SH-SY5Y (cell line): ENCODE data around the gene GRIK3.

Experiments
- GATA2 ChIP-seq: IDR thresholded peaks from 2 replicates; pipeline ENCODE4 v1.6.1; 2011; ENCODE audit warnings: mild to moderate bottlenecking, low read depth, low read length
- GATA3 ChIP-seq: IDR thresholded peaks from 2 replicates; pipeline ENCODE4 v1.6.1; 2011; ENCODE audit warnings: low read depth, mild to moderate bottlenecking, low read length, moderate library complexity

- TF ChIP-seq GATA3 (no peak), GATA2 (no peak)
Measured at GRCh38 chr1:36851087-36851486, 183.2 kb downstream of the GRIK3 start.
